HG02870 (cell line): ENCODE results near the gene COQ3.
"Not testable (repeated sequence)": the region's sequence is repeated elsewhere in the genome, so short reads cannot be mapped to it uniquely, and the experiment has no call there.

Experiments
- ATAC-seq: cut with Tn5 transposase; IDR thresholded peaks from one replicate; pipeline ENCODE4 v1.9.1; 2021; ENCODE audit warnings: mild to moderate bottlenecking, moderate library complexity; ENCODE audit not compliant: unreplicated experiment

Gene COQ3

DNA sequence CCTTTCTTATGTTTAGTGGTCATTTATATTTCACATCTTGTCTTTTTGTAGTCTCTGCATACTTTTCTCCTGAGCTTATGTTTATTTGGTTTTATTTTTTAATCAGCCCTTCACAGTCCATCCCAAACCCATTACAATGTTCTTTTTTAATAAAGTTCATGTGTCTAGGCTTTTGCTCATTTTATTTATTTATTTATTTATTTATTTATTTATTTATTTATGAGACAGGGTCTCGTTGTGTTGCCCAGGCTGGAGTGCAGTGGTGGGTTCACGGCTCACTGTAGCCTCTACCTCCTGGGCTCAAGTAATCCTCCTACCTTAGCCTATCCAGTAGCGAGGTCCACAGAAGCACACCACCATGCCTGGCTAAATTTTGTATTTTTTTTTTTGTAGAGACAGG, 3.1 kb downstream of the COQ3 start:
- ATAC-seq: no peak

DNA sequence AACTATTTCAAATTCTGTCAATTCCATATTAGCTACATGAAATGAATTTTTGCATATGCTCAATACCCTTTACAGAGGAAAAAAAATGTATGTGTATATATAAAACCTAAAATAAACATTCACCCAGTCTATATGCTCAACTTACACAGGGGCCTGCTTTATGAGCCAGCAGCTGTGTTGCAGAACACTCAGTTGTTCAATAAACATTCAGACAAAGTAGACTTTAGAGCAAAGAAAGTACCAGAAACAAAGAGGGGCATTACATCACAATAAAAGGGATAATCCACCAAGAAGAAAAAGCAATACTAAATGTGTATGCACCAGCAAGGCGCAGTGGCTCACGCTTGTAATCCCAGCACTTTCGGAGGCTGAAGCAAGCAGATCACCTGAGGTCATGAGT, 9.5 kb downstream of the COQ3 start:
- ATAC-seq: no peak

DNA sequence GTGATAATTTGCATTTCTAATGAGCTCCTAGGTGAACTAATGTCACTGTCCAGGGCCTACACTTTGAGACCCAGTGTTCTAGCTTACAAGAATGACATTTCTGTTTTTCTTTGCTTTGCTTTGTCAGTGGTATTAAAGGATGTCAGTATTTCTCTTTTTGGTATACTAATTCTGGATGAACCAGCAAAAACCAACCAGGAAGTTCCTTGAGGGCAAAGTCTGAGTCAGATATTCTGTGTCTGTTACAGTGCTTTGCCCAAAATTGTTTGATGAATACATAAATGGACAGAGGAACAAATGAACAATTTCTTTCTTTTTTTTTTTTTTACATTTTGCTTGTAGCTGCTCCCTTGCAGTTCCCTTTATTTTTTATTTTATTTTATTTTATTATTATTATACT, 15.4 kb downstream of the COQ3 start:
- no peak for ATAC-seq

DNA sequence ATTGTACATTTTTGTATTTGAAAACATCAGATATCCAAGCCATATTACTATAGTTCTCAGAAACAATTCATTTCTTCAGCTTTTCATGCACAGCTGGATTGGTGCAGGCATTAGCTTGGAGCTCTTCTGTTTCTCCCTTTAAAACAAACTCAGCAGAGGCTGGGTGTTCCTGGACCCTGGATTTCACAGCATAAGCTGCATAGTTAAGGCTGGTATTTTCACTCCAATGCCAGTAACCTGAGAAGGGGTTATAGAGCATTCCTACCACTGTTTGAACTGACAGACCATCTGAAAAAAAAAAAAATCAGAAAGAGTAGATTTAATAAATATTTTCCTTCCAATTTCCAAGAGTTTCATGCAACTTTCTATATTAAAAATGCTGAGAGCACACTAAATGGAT, 24.5 kb downstream of the COQ3 start:
- ATAC-seq: no peak

DNA sequence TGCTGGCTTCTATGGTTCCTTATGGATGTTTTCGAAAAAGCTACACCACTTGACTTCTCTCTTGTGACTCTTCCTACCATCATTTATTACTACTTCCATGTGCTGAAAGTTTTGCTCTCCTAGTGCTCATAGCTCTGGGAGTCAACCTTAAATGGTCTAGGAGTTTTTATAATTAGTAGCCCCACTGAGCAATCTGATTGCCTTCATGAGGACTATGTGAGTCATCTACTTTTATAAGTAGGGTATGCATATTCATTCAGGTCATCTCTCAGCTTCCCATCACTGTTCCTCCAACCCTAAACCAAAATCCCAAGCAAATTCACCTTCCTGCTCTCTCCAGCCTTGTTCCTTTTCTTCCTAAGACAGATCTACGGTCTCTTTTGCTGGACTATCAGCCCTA, 27.1 kb downstream of the COQ3 start:
- no peak for ATAC-seq

DNA sequence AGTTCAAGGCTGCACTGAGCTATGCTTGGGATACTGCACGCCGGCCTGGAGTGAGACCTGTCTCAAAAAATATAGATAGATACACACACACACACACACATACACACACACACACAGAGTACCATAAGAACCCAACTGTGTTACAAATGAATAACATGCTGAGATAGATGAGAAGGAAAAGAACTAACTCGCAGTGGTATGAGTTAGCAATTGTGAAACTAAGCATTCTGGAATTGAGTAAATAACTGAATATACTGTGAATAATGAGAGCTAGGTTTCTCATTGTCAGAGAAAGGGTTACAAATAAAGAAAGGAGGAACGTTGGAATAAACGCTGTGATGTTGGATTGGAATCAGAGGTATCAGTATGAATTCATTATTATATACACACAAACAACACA, 30.0 kb downstream of the COQ3 start:
- peak; percentile 96 for ATAC-seq

DNA sequence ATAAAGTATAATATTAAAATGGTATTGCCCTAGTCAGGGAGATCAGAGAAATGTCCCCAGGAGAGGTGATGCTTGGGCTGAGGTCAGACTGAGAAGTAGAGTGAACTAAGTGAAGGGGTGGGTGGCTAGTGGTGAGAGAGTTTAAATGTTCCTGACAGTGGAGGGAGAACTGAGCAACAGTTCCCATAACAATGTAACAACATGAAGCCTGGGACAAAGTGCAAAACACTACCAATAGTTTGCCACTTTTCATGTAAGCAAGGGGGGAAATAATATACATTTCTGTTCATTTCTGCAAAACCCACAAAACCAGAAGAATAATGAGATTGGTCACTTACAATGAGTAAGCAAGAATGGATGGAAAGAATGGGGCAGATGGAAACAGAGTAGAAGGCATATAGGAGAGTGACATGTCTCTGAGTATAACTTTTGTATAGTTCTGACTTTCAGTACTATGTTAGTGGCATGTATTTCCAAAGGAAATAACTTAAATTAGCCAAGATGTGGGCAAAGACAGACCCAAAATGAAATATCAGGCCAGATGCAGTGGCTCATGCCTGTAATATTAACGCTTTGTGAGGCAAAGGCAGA, 31.2 kb downstream of the COQ3 start:
- peak; percentile 32 for ATAC-seq

DNA sequence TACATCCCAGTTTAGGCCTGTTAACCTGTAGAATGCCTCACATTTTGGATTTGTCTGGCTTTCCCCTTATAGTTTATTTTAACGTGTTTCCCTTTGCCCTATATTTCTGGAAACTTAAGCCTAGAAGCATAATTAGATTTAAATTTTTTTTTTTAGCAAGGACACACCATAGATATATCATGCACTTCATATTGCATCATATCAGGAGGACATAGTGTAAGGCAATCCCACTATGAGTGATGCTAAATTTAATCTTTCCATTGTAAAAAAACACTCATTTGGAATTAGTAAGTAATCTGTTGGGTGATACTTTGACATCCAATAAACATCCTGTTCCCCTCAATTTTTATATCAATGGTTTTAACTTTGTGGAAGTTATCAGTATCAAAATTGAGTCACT, 34.2 kb downstream of the COQ3 start:
- no peak for ATAC-seq

DNA sequence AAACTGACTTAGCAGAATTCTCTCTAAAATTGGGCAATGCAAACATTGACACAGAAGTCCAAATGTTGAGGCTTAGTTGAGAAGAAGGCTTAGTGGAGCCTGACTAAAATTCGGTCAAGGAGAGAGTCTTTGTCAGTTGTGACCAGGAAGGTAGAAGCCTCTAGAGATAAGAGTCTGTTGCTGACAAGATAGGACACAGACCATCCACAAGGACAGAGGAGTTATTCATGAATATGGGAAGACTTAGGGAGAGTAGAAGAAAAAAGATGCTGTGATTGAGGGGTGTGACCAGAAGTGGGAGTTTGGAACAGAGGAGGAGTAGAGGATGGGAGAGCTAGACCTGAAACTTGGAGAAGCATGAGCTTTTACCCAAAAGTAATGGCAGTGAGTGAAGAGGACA, 37.4 kb downstream of the COQ3 start:
- no peak for ATAC-seq

DNA sequence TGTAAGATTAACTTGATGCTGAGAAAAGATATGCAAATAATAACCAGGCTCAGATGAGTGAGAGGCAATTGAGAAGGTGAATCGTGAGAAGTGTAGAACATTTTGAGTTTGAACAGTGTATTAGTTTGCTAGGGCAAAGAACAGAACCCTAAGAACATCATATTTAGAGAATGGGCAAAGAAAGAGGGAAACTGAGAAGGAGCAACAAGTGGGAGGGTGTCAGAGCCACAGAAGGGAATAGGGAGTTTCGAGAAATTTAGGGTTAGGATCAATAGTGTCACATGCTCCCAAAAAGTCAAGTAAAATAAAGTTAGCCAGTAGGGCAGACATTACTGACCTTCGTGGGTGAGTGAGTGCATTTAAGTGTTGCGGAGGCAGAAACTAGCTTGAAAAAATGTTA, 39.0 kb downstream of the COQ3 start:
- no peak for ATAC-seq

DNA sequence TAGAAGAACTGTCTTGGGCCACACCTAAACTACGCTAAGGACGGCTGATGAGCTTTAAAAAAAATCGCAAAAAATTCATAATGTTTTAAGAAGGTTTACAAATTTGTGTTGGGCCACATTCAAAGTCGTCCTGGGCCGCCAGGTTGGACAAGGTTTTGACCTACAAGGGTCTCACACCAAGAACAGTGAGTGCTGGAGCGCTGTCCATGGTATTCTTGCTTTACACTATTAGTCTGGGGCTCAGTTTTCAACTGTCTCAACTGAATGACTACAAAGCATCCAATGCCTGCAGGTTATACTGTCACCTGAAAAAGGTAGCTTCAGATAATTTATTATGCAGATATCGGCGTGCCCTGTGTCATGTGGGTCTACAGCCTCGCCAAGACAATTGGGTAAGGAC, 40.9 kb downstream of the COQ3 start:
- no peak for ATAC-seq

DNA sequence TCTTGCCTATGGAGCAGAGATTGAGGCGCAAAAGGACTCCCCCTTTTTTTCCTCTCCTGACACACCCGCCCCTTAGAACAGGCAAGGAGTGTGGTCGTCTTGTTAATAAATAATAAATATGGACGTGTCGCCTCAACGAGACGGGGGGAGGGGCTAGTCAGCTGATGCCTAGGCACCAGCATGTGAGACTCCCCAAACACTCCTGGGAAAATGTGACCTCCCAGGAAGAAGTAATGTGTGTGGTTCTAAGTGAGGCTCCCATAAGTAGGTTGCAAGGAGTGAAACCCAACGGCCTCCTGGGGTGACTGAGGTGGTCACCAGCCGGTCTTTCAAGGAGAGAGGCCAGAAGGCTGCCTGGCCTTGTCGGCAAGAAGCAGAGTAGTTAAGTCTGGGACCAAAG, 43.4 kb downstream of the COQ3 start:
- no peak for ATAC-seq

DNA sequence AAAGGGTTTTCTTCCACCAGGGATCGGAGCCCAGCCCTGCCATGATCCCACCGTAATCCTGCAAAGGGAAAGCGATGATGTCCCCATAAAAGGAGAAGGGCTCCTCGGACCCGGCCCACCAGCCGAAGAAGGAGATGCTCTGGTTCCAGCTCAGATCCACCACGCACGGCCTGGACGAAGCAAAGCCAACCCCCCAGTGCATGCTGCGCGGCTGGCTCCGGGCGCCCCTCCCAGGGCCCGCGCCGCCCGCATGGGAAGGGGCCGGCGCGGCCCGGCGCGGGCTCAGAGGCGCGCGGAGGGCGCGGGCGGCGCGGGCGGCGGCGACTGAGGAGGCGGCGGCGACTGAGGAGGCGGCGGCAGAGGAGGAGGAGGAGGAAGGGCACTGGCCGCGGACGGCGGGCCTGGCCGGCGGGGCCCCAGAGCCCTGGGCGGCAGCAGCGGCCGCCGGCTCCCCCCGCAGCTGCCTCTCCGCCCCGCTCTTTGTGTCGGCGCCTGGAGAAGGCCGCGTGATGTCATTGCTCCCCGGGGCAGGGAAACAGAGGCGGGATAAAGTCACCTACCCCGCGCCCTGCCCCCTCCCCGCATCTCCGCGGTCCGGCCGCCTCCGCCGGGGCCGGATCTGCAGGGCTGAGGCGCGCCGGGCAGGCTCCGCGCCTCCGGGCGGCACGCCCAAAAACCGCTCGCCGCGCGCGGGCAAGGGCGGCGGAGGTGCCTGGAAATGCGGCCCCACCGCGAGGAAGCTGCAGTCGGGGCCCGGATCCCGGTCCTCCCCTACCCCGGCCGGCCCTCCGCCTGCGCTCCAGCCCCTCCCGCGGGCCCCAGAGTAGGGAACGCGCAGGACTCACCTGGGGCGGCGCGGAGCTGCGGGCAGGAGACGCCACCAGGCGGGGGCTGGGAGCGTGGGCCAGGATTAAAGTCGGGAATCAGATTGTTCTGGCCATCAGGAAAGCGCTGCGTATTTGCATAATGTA, 44.5 kb downstream of the COQ3 start, which contains the start of gene FAXC:
Gene FAXC (minus strand): TSS at position 504 of the 971 bp plus-strand sequence. CDS start 302 bp downstream, at position 202.
- ATAC-seq: peak; percentile 42

DNA sequence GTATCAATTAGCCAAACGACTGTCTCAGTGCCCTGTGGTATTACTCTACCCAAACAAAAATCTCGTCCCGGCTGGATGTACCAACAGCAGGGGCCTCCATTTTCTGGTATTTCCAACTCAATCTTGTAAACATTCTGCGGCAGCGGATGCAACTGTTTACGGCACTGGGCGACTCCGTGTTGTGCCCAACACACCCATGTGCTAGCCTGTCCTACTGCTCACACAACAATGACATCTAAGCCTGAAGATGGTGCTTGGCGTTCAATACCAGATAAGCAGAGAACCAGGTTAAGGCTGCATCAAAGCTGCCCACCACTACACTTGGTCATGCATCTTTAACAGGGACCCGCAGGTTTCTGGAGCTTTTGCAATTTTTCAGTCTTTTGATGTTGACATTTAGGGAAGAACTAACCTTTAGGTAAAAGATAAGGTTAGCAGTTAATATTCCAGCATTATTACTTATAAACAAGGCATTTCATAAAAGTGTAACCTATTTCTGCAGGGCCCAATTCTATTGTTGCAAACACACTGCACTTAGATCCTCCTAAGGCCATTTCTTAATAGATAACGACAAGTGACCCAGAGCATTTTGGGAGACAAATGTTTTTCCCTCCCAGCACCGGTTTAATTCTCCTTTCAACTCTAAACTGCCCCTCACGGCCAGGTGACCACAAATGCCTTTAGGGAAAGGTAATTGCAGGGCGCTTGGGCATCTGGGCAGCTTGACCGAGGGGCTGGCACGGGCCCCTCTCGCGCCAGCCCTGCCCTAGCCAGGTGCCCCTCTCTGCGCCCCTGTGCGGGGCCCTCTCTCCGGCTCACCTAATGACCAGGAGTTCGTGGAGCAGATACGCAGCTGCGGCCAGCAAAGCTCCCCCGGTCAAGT, 45.5 kb downstream of the COQ3 start:
- no peak for ATAC-seq

DNA sequence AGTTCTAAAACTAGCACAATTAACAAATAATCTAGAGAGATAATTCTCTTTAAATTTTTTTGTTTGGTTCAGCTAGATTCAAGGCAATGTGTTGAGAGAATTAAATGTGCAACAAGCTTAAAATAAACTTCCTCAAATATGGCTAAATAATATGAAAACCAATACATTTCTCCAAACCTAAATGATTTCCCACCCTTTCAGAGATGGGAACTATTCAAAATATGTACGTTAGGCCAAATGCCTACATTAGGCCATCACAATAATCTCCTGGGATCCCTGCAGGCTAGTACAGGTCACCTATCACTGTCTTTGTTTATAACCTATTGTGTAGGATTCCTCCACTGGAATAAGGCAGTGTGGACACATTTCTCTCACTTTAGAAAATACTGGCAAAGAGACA, 46.2 kb downstream of the COQ3 start:
- ATAC-seq: no peak

DNA sequence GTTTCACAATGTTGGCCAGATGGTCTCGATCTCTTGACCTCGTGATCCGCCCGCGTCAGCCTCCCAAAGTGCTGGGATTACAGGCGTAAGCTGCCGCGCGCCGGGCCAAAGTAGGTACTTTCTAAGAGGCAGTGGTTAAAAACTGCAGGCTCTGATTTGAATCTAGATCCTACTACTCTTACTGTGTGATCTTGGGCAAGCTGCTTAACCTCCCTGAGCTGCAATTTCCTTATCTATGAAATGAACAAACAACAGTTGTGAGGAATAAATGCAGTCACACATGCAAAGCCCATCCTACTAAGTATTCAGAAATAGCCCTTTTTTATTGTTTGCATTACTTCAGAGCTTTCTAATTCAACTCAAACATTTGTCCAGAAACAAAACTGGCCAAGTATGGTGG, 47.4 kb downstream of the COQ3 start:
- no peak for ATAC-seq

DNA sequence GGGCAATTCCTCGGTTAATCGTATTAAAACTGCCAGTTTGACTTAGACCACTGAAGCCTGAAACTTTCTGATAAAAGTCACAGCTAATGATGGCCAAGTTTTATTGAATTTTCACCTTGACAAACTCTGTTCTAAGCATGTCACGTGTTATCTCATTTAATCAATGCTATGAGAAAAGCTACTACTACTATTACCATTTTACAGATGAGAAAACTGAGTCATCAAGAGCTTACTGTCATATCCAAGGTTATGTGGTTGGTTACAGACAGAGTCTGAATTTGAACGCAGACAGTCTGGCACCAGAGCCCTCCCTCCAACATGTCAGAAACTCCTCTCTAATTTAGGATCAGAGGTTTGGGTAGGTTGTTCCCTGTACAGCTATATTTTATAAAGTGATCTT, 48.8 kb downstream of the COQ3 start:
- no peak for ATAC-seq

DNA sequence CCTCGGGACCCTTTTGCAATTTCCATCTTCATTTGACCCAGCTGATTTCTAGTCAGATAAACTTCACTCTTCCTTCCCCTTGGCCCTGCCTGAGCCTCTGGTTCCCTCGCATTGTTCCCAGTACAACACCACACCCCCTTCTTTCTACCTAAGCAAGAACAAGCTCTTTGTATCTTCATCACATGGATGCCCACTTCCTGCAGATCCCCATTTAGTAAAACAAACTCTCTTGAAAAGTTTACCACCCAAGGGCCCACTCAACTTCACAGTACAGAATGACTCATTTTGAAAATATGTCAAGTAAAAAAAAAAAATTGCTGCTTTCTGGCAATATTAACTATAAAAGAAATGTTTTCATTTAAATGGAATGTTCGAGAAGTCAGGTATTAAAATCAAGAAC, 49.7 kb downstream of the COQ3 start:
- no peak for ATAC-seq

DNA sequence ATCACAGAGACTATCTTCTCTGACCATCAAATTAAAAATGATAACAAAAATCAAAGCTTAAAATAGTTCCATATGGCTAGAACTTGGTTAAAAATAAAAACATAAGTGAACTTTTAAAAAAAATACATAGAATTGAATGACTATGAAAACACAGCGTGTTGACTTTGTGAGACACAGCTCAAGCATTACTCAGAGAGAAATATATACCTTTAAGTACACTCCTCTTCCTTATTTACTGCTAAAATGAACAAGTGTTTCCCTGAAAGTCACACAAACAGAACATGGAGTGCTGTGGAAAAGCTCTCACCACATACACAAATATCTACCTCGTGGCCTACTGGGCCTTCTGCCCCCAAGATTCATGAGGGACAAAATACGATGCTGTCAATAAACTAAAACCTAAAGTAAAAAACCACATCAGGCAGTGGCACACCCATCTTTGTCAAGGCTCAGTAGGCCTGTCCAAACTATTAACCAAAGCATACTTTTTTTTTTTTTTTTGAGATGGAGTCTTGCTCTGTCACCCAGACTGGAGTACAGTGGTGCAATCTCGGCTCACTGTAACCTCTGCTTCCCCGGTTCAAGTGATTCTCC, 52.0 kb downstream of the COQ3 start:
- peak; percentile 80 for ATAC-seq

DNA sequence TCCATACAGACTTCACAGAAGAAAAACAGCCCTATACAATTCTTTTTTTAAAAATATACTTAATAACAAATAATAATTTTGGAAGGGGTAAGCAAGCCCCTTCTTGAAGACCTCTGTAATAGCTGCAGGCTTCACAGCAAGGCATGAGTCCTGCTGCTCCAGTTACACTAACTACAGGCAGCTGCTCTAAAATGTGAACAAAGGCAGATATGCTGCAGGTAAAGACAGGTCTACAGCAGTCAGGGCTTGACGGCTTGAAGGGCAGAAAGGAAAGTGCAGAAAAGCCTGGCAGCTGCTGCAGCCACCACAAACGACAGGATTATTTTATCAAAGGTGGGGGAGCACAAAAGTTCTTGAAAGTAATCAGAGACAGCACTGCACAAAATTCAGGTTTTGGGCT, 55.8 kb downstream of the COQ3 start:
- no peak for ATAC-seq

DNA sequence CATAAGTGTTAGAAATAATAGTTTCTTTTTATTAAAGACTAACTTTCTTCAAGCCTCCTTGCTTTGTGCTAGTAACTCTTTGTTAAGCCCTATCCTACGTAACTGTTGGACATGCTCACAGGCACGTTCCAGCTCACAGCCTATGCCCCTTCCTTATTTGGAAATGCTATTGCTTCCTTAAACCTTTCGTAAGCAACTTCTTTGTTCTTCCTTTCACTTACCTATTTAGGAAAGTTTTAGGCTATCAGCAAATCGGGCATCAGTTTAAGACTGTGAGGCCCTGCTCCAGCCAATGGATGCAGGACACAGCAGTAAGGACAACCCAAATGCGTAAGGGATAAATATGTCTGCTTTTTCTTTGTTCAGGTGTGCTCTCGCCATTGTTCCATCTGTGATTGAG, 58.7 kb downstream of the COQ3 start:
- not testable (repeated sequence) for ATAC-seq
